ENCODE results near the gene SPTB.

- TF ChIP-seq CTCF (IDR thresholded peaks at IDR 0.05) (peak; percentile 39), ZFX (IDR thresholded peaks at IDR 0.05; ENCODE audit: borderline replicate concordance) (no peak)
Observed at GRCh38 chr14:64761441-64762043, 118.2 kb downstream of the SPTB start.
